Endothelial cell of umbilical vein (primary cell): Measurements from ENCODE around the gene PDPN.

Source experiments
- EZH2 ChIP-seq: IDR thresholded peaks from 2 replicates; pipeline ENCODE4 v1.6.1; 2012; ENCODE audit warnings: borderline replicate concordance, low read depth, mild to moderate bottlenecking, moderate library complexity, low read length, inconsistent platforms; ENCODE audit not compliant: severe bottlenecking
- MYC ChIP-seq: IDR thresholded peaks from one replicate; pipeline ENCODE4 v1.6.1; 2011; ENCODE audit warnings: mild to moderate bottlenecking, low read depth, low read length
- POLR2A ChIP-seq: IDR thresholded peaks from 2 replicates; pipeline ENCODE4 v1.6.1; 2012; ENCODE audit warnings: low read depth, mild to moderate bottlenecking, control low read depth, low read length
- TF ChIP-seq, protein P1 (sequence below), 2 donors: IDR thresholded peaks; 1 replicate in 1 of 2; 2 replicates in 1 of 2; pipeline ENCODE4 v1.5.1; 2011; ENCODE audit warnings: low read length in 2 of 2, mild to moderate bottlenecking in 2 of 2, moderate library complexity in 2 of 2, control low read depth in 1 of 2, inconsistent platforms in 1 of 2, low read depth in 1 of 2; ENCODE audit not compliant: insufficient read depth in 1 of 2; ENCODE audit errors: extremely low read depth in 1 of 2
- TF ChIP-seq, protein P2 (sequence below): IDR thresholded peaks from 2 replicates; pipeline ENCODE4 v1.6.1; 2011; ENCODE audit not compliant: insufficient read depth, insufficient read length

DNA sequence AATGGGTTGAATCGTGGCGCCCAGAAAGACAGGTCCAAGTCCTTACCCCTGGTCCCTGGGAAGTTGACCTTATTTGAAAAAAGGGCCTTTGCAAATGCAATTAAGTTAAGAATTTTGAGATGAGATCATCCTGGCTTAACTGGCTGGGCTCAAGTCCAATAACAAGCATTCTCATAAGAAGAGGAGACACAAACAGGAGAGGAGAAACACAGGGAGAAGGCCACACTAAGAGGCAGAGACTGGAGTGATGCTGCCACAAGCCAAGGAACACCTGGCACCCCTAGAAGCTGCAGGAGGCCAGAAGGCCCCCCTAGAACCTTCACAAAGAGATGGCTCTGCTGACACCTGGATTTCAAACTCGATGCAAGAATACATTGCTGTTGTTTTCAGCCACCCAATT lies 44.6 kb downstream of the PDPN start:
- TF ChIP-seq, protein P1, sequence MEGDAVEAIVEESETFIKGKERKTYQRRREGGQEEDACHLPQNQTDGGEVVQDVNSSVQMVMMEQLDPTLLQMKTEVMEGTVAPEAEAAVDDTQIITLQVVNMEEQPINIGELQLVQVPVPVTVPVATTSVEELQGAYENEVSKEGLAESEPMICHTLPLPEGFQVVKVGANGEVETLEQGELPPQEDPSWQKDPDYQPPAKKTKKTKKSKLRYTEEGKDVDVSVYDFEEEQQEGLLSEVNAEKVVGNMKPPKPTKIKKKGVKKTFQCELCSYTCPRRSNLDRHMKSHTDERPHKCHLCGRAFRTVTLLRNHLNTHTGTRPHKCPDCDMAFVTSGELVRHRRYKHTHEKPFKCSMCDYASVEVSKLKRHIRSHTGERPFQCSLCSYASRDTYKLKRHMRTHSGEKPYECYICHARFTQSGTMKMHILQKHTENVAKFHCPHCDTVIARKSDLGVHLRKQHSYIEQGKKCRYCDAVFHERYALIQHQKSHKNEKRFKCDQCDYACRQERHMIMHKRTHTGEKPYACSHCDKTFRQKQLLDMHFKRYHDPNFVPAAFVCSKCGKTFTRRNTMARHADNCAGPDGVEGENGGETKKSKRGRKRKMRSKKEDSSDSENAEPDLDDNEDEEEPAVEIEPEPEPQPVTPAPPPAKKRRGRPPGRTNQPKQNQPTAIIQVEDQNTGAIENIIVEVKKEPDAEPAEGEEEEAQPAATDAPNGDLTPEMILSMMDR (IDR thresholded peaks at IDR 0.05; ENCODE audit: extremely low read depth in 1 of 2, insufficient read depth in 1 of 2, low read depth in 1 of 2, low read length in 2 of 2) = no peak
- TF ChIP-seq EZH2 = no peak
- TF ChIP-seq, protein P2, sequence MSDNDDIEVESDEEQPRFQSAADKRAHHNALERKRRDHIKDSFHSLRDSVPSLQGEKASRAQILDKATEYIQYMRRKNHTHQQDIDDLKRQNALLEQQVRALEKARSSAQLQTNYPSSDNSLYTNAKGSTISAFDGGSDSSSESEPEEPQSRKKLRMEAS = no peak
- no peak for TF ChIP-seq POLR2A
- TF ChIP-seq MYC = no peak
